GM21786 (cell line): Measurements from ENCODE around the gene ANKK1.

Source experiments
- ATAC-seq: cut with Tn5 transposase; IDR thresholded peaks from one replicate; pipeline ENCODE4 v1.9.1; 2021; ENCODE audit not compliant: unreplicated experiment

ANKK1 gene

DNA sequence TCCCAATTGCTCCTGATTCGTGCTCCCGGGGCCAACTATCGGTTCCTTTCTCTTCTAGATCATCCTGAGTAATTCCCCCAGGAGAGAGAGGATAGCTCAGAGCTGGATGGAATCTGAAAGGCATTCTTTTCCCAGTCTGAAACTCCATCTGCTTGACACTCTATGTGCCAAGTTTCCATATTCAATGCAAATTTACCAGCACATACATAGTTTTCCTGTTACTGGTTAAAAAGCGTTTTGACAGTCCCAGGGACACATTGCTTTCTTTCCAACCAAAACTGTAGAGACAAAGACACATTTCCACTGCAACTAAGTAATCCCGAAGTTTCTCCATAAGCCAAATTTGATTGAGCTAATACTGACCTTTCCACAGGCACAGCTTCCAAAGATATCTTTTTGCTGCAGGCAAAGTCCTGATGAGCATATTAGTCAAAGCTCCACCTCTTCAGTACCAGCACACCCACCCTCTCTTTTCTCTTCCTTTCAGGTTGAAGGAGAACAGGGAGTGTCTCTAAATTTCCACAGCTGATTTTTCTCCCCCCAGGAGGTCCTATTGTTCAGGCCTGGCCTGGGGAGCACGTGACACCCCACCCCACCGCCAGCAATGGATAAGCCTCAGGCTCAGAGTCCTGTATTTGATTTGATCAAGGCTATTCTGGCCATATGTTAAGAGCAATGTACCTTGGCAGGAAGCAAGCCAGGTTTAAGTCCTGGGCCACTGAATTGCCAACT lies 9.7 kb upstream of the ANKK1 start:
- no peak for ATAC-seq

DNA sequence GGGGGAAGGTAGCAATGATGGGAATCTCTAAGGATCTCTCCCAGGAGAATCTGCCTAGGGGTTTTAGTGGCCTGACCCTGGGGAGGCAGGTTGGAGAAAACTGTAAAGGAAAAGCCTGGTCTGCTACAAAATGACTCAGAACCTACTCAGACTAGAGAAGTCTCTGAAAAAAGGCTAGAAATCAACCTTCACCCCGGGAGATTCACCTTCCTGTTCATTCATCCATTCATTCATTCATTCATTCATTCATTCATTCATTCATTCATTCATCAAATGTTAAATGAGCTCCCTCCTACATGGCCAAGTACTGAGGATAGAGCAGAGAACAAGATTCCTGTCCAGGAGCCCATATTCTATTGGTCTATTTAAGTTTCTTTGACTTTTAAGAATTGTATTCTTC lies 8.9 kb upstream of the ANKK1 start:
- ATAC-seq: no peak

DNA sequence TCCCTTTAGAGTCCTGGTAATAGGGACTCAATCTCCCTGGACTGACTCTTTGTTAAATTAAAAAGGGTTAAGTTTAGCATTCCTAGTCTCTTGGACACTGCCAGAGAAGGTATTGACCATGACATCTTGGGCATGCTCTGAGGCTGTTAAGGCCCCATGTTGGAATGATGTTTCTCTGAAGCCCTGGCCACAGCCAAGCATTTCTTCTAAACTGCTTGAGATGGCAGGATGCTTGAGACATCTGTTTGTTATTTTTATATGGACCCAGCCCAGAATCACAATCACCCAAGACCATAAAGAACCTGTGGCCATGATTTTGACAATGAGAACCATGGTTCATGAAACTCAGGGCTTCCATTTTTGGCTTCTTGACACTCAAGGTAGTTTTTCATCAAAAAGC lies 5.5 kb upstream of the ANKK1 start:
- ATAC-seq: no peak

DNA sequence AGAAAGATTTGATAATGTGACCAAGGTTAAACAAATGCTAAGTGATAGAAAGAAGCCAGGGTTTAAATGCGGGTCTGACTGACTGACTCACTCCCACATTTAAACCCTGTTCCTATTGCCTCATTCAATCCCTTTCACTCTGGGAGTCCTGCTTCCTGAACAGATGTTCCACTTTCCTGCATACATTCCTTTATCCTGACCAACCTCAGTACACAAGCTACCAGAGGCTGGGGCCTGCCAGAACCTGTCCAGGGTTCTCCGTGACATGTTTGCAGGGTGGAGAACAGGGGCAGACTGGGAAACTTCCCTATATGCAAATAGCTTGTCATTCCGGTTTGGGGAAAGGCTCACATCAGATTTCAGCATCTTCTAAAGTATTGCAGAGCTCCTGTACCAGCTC lies 3.0 kb upstream of the ANKK1 start:
- no peak for ATAC-seq

DNA sequence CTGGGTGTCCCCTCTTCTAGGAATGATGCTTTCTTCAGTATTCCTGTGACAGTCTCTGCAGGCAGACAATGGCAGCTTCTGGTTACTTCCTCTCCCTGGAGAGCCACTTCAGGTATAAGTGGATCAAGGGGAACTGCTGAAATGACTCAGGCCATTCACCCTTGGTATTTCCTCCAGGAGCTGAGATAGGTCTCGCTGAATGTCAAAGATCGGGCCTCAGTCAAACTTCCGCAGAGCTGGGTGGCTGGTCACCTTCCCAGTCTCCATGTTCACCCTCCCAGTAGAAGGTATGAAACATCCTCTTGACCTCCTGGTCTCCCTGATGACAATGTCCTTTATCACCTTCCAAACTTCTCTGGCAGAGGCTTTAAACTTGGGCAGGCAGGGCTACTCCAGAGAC lies 1.8 kb upstream of the ANKK1 start:
- no peak for ATAC-seq

DNA sequence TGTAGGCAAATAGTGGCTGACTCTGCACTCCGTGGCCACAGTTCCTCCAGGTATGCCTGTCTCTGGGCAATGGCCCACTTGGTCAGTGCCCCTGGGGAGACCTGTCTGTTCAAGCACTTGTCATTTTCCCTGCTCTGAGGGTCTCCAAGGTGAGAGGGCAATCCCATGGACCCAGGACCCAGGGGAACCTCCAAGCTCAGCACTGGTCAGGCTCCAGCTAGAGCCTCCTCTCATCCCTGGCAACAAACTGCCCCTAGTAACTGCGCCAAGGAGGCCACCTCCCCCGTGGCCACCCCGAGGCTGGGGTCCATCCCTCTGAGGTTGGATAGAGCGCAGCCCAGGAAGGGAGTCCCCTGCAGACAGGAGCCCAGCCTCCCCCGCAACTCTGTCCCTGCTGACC lies 713 bp upstream of the ANKK1 start:
- no peak for ATAC-seq

DNA sequence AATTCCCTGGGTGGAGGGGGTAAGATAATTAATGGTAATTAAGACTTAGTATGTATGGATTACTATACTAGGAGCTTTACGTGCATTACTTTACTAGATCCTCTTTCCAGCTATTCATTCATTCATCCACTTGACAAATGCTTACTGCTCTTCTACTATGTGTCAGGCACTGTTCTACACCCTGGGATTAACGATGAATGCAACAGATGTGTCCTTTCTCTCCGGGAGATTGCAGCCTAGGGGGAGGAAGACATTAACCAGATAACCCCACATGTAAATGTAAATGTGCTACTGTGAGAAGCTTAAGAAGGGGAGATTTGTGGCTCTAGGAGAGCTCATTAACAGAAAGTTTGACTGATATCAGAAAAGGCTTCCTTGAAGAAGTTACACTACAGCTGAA lies 1.7 kb downstream of the ANKK1 start:
- ATAC-seq: no peak

DNA sequence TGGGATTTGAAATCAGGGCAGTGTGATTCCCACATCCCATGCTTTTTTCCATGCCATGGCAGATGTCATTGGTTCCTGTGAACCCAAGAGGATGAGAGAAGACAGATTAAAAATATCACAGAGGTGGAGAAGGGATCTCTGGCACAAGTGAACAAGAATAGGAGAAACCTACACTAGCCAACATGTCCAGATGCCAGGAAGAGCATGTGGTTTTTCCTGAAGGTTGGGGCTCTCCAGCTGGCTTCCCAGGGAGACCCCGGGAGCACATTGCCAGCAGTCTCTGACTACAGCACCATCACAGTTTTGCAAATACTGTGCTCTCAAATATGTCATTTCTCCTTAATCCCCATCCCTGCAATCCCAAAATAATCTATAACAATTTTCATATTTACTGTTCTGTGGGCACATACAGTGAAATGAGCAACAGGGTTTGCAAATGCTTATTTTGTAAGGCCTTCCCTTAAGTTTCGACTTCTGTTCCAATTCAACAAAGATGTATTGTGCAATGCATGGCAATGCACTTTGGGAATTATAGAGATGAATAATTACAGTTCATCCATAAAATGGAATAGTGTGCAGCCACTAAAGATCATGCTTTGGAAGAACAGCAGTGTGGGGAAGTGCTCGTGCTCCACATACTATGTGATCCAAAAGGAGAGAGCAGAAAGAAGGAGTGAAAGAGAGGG lies 4.8 kb downstream of the ANKK1 start:
- no peak for ATAC-seq

DNA sequence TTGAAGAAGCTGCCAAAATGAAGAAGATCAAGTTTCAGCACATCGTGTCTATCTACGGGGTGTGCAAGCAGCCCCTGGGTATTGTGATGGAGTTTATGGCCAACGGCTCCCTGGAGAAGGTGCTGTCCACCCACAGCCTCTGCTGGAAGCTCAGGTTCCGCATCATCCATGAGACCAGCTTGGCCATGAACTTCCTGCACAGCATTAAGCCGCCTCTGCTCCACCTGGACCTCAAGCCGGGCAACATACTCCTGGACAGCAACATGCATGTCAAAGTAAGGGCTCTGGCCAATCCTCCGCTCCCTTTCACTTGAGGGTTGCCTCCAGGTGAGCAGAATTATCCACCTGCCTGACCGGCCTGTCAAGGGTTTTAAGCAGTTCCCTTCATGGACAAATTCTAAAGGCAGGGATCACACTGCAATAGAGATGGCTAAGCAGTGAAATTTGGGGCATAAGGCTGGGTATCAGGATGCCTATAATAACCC lies 6.0 kb downstream of the ANKK1 start:
- no peak for ATAC-seq

DNA sequence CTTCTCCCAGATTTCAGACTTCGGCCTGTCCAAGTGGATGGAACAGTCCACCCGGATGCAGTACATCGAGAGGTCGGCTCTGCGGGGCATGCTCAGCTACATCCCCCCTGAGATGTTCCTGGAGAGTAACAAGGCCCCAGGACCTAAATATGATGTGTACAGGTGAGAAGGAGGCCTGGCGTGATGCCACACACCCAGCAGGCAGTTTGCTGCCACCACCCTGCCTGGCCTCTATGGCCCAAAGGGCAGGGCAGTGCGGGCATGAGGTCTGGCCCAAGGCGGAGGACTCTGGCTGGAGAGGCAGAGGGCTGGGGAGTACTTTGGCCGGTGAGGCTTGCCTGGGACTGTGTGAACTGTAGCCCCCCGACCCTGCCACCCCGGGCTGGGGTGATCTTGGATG lies 7.3 kb downstream of the ANKK1 start:
- ATAC-seq: no peak

DNA sequence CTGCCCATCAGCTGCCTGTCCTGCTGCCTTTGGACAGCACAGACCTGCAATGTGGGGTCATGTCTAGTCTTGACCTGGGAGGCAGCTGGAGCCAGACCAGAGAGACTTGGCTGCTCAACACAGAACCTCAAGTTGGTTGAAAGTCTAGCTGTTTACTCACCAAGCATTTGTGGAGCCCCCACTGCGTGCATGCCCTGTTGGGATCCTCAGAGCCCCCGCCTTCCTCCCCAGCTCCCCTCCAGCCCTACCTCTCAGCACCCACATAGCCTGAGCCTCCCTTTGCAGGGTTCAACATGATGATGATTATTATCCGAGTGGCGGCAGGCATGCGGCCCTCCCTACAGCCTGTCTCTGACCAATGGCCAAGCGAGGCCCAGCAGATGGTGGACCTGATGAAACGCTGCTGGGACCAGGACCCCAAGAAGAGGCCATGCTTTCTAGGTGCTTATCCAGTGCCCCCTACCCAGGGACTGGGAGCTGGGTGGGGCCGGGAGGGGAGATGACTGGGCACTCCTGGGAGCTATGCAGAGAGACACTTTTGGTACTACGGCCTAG lies 8.3 kb downstream of the ANKK1 start:
- ATAC-seq: no peak

DNA sequence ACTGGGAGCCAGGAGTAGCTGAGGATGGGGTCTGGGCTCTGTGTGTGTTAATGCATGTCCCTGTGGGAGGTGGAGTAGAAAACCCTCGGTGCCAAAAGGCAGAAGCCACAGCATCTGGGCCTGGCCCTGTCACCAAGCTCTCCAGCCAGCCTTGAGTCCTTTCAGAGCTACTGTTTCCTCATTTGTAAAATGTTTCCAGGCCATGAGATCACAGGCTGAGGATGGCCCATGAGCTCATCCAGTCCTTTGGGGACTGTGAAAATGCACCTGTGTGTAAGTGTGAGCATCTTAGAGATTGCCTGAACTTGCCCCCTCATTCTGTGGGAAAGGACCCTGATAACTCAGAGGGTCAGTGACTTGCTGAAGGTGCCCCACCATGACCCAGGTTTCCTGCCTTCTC lies 9.1 kb downstream of the ANKK1 start:
- no peak for ATAC-seq

DNA sequence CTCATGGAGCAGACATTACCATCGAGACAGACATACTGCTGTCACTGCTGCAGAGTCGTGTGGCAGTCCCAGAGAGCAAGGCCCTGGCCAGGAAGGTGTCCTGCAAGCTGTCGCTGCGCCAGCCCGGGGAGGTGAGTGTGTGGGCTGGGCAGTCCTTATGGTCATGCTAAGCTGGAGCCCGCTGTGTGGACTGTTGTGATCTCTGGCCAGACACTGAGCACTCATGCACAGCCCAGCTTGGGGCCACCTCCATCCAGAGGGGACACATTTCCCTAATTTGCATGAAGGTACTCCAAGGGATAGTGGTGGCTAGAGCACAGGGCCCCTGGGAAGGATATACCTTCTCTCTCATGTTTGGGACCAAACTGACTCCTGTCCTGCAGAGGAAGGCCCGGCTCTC lies 9.6 kb downstream of the ANKK1 start:
- ATAC-seq: no peak

DNA sequence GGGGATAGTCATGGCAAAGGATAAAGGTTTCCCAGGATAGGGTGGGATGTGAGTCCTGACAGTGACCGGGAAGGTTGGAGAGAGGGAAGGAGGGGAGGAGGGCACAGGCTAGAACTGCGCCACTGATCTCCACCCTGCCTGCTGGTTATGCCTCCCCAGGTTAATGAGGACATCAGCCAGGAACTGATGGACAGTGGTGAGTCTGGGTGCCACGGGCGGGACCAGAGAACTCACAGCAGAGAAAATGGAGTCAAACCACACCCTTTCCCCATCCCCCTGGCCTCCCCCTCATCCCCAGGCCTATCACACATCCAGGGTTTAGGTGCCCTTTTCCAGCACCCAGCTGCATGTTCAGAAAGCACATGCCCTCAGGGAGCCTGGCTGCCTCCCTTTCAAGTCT lies 10.2 kb downstream of the ANKK1 start:
- ATAC-seq: no peak

DNA sequence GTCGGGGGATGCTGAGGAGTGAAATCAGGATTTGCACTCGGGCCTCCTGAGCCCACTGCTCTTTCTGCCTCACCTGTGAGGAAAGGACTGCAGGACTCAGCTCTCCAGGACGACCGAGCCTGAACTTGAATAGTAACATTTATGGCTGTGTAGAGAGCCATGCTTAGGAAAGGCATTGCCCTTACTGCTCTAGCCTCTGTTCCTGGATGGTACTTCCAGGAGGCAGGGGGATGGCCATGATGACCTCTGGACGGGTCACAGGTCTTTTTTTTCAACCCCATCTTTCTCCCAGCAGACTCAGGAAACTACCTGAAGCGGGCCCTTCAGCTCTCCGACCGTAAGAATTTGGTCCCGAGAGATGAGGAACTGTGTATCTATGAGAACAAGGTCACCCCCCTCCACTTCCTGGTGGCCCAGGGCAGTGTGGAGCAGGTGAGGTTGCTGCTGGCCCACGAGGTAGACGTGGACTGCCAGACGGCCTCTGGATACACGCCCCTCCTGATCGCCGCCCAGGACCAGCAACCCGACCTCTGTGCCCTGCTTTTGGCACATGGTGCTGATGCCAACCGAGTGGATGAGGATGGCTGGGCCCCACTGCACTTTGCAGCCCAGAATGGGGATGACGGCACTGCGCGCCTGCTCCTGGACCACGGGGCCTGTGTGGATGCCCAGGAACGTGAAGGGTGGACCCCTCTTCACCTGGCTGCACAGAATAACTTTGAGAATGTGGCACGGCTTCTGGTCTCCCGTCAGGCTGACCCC lies 11.3 kb downstream of the ANKK1 start:
- ATAC-seq: no peak

DNA sequence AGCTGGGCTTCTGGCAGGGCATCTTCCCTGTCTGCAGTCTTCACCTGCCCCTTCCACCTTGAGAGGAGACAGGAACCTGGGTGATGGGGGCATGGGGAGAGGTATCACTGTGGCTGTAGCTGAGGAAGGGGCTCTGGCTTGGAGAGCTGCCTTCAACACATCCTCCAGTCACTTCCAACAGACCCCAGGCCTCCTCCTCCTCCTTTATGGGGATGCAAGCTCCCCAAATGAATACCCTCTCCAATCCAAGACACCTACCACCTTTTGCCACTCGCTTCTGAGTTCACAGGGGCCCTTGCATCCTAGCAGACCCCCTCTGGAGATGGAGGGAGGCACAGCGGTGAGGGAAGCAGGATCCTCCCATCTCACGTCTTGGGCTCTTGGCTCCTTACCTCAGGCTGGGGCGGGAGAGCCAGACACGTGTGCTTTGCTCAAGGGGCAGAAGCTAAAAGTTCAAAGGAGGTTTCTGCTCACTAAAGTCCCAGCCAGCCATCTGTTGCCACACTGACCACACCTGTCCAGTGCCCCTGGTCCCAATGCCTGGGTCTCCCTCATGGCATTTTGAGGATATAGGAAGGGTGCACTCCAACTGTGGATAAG lies 13.2 kb downstream of the ANKK1 start:
- no peak for ATAC-seq

DNA sequence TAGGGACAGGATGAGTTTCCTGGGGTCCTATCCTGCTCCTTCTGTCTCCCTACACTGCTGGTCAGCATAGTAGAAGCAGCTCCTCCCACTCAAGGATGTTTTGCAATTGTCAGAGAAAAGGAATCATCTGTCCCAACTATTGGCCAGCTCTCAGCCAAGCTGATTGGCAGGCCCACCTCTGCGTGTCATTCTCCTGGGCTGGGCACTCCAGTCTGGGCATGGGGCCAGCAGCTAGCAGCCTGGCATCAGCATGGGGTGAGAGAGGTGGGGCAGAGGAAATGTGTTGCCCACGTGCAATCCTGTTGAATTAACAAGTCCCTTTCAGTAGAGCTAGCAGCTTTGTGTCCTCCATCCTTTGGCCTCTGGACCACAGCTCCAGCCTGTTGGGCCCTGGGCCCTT lies 14.1 kb downstream of the ANKK1 start:
- ATAC-seq: no peak

DNA sequence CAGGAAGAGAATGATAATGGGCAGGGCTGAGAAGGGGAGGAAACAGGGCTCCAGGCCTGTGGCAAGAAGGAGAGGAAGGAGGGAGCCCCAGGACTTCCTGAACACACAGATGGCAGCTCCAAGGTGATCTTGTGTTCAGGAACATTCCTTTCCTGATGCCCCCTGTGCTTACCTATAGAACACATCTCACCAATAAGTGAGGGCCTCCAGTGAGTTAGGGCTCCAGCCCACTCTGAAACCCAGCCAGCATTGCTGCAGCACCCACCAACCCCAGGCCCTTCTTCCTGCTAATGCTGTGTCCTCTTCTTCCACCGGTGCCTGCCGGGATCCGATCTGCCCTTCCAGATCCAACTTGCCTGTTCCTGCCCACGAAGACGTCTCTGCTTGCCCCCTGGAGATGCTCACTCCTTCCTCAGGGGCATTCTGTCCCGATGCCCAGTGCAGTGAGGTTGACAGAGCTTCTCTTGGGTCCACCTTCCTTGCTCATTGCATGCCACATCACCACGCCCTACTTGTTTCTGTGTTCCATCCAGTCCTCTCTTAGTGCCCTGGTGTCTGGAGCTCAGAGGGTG lies 17.4 kb downstream of the ANKK1 start:
- no peak for ATAC-seq

DNA sequence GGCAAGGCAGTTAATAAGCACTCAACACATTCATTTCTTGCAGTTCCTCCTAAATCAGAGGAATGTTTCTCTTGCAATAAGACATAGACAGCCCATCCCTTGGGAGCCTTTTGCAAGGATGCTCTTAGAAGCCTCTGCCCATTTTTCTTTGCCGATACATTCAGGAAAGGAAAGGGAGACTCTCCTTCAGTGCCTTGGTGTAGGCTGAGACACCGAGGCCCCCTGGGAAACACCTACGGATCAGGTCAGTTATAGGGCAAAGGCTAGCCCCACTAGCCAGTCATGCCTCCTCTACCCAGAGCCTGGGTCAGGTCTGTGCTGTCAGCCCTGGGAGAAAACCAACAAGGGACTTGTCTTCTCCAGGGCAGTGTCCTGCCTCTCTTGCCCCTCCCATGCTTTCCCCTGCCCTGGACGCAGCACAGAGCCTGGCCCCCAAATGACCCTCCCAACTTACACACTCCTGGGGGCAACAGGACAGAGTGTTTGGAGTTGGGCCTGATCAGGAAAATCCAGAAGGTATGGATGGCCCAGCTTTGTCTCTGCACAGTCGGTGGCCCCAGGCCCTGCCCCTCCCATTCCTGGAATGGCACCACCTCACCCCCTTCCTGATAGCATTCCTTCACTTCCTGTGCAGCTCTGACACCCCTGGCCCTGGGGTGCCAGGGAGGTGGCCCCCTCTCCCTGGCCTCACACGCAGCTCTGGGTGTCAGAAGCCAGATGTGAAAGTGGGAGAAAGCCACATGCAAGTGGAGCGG lies 18.3 kb downstream of the ANKK1 start:
- no peak for ATAC-seq

DNA sequence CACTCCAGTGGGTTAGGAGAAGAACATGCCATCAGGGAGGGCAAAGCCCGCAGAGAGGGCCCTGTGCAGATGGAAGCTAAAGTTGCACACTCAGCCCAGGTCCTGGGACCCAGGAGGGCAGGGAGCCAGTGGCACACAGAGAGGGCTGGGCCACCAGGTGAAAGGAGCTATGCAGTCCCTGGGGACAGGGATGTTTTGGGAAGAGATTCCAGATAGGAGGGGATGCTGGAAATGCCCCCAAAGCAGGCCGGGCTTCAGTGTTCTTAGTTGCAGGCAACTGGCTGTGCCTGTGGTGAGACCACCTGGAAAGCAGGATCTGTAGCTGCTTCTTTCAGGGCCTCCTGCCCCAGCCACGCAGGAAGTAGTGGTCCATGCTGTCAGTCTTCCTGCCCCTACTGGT lies 19.6 kb downstream of the ANKK1 start:
- ATAC-seq: no peak
